ENCODE measurements around the gene COPZ2.
"Not testable (repeated sequence)": the region's sequence is repeated elsewhere in the genome, so short reads cannot be mapped to it uniquely, and the experiment has no call there.

The COPZ2 gene

GRCh38 chr17:48003417-48004151 lies 34.0 kb downstream of the COPZ2 start:
- DNase-seq = no peak

- no peak for DNase-seq
Observed at GRCh38 chr17:48002916-48003416, 34.6 kb downstream of the COPZ2 start.

GRCh38 chr17:48002266-48002915 lies 35.2 kb downstream of the COPZ2 start:
- DNase-seq = no peak

GRCh38 chr17:48001657-48002056 lies 35.9 kb downstream of the COPZ2 start:
- not testable (repeated sequence) for DNase-seq

- DNase-seq = no peak
Observed at GRCh38 chr17:48001197-48001596, 36.4 kb downstream of the COPZ2 start.

- no peak for DNase-seq
Observed at GRCh38 chr17:47999582-47999981, 38.0 kb downstream of the COPZ2 start.

GRCh38 chr17:47998044-47998443 lies 39.6 kb downstream of the COPZ2 start:
- no peak for DNase-seq

- DNase-seq = no peak
Observed at GRCh38 chr17:47997586-47997985, 40.0 kb downstream of the COPZ2 start.

- no peak for DNase-seq
Observed at GRCh38 chr17:47996201-47996600, 41.4 kb downstream of the COPZ2 start.

- no peak for DNase-seq
Observed at GRCh38 chr17:47995241-47995935, 42.2 kb downstream of the COPZ2 start.

- no peak for DNase-seq
Observed at GRCh38 chr17:47994724-47995123, 42.9 kb downstream of the COPZ2 start.

- no peak for DNase-seq
Observed at GRCh38 chr17:47993964-47994363, 43.6 kb downstream of the COPZ2 start.

- DNase-seq = no peak
Observed at GRCh38 chr17:47993031-47993564, 44.5 kb downstream of the COPZ2 start.

- no peak for DNase-seq
Observed at GRCh38 chr17:47992216-47992615, 45.4 kb downstream of the COPZ2 start.

- DNase-seq = no peak
Observed at GRCh38 chr17:47990962-47991731, 46.5 kb downstream of the COPZ2 start.

GRCh38 chr17:47989700-47990099 lies 47.9 kb downstream of the COPZ2 start:
- no peak for DNase-seq

GRCh38 chr17:47989159-47989558 lies 48.4 kb downstream of the COPZ2 start:
- DNase-seq = no peak

- DNase-seq = not testable (repeated sequence)
Observed at GRCh38 chr17:47988445-47988844, 49.2 kb downstream of the COPZ2 start.

GRCh38 chr17:47987240-47987835 lies 50.3 kb downstream of the COPZ2 start:
- peak; percentile 95 for DNase-seq

- no peak for DNase-seq
Observed at GRCh38 chr17:47986520-47986919, 51.1 kb downstream of the COPZ2 start.

GRCh38 chr17:47983492-47984223 lies 53.9 kb downstream of the COPZ2 start:
- no peak for DNase-seq
